Thyroid gland (tissue), 4 donors: ENCODE results near the gene CCT7. TPM values are rescaled to one million over a fixed set of nuclear protein-coding genes. Genes with fewer than 3 reads are reported as not detected.

Experiments
- DNase-seq, 2 donors: peaks; one replicate each; pipeline ENCODE4 v3.0.0-alpha.2; 2019
- H3K27ac ChIP-seq, 3 donors: fragments of 200-600 bp; sonication (generic); 1 replicate in 2 of 3; 2 replicates in 1 of 3; pipeline ENCODE4 v1.5.1; 2016 to 2019; ENCODE audit warnings: mild to moderate bottlenecking in 1 of 3, moderate library complexity in 1 of 3
- H3K27me3 ChIP-seq: fragments of 200-600 bp; sonication (generic); one replicate; pipeline ENCODE4 v1.5.1; 2019
- H3K36me3 ChIP-seq, 2 donors: fragments of 200-600 bp; sonication (generic); one replicate each; pipeline ENCODE4 v1.5.1; 2016 to 2019
- H3K4me1 ChIP-seq, 2 donors: fragments of 200-600 bp; sonication (generic); one replicate each; pipeline ENCODE4 v1.5.1; 2017 to 2019
- H3K4me3 ChIP-seq, 3 donors: fragments of 200-600 bp; sonication (generic); replicated peaks in 1 of 3; 1 replicate in 2 of 3; 2 replicates in 1 of 3; pipeline ENCODE4 v1.5.1; 2016; ENCODE audit warnings: mild to moderate bottlenecking in 1 of 3
- H3K9me3 ChIP-seq: fragments of 200-600 bp; sonication (generic); one replicate; pipeline ENCODE4 v1.5.1; 2017
- CTCF ChIP-seq, 6 experiments: fragments of 200-600 bp in 3 of 6; fragments of 450-650 bp in 3 of 6; sonication (generic) in 3 of 6; IDR thresholded peaks; one replicate each; pipeline ENCODE4 v1.5.1; 2016 to 2019; ENCODE audit warnings: antibody characterized with exemption in 6 of 6, mild to moderate bottlenecking in 2 of 6, inconsistent platforms in 1 of 6, moderate library complexity in 1 of 6
- POLR2A ChIP-seq, 2 donors: fragments of 450-650 bp; IDR thresholded peaks; one replicate each; pipeline ENCODE4 v1.6.1; 2017; ENCODE audit warnings: antibody characterized with exemption in 2 of 2, mild to moderate bottlenecking in 2 of 2, moderate library complexity in 1 of 2
- WGBS, 2 donors: methylation state at CpG; one replicate each; pipeline ENCODE4 v1.1.5; 2017; 5-methylcytosine and 5-hydroxymethylcytosine counted together
- intact Hi-C: fragments of 100-400 bp; cut with DNase I; formaldehyde crosslinking; loops from one replicate; pipeline ENCODE4 v1.15.1; 2023
- total RNA-seq, 4 donors: library from RNA; depleted of rRNA; stranded (reverse); fragments of >200 nt; gene quantifications; one replicate each; pipeline ENCODE4 v1.2.3, GENCODE V29; 2016

Gene CCT7
- total RNA-seq, 4 donors from 2014 or later, result 160 to 205 (median 189) TPM

DNA sequence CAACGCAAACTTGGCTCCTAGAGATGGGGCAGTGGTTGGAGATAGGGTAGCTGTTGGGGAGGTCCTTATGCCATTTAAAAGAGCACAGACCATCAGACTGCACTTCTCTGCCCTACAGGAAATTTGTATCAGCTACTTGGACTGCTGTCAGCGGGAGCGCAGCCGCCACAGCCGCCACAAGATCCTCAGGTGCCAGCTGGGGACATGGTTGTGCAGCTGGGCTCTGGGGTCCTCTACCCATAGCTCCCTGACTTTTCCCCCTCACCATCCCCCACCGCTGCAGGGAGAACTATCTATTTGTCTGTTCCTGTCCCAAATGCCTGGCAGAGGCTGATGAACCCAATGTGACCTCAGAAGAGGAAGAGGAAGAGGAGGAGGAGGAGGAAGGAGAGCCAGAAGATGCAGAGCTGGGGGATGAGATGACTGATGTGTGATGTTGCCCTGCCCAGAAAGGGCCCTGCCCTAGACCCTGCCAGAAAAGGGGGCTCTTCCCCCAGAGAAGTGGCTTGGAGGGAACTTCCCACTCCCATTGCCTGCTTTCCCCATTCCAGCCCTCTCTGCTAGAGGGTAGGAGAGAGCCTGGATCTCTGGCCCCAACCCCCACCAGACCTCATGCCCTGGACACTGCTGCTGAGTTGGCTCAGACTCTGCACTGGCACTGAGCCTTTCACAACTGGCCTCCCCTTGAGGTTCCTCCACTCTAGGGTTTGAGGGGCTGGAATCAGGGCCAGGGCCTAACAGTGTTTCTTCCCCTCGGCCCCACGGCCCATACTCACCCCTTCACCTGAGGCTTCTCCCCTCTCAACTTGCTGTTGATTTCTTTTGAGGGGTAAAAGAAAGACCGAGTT lies 8.4 kb upstream of the CCT7 start:
- Histone ChIP-seq H3K27me3 (no peaks in the 10 kb centered on the region), H3K36me3 (peaks cover 0 to 26% of the 10 kb centered on the region in 2 donors), H3K9me3 (no peaks in the 10 kb centered on the region), H3K4me1 (no peaks in the 10 kb centered on the region), H3K27ac (no peak overlapping the region), H3K4me3 (no peak overlapping the region)
- WGBS, 2 donors, result 80 to 87% methylated on average over 9 of the region's 9 CpGs
- TF ChIP-seq CTCF (IDR thresholded peaks at IDR 0.05) (no peak), POLR2A (IDR thresholded peaks at IDR 0.05) (no peak)
- intact Hi-C loops, result no loop called here
- DNase-seq, result no peak

GRCh38 chr2:73227086-73227485 lies 7.0 kb upstream of the CCT7 start:
- H3K4me1 ChIP-seq, result no peaks in the 10 kb centered on the region
- H3K36me3 ChIP-seq, result peaks cover 0 to 17% of the 10 kb centered on the region in 2 donors

GRCh38 chr2:73228631-73229030 lies 5.5 kb upstream of the CCT7 start:
- Histone ChIP-seq H3K27me3 (no peaks in the 10 kb centered on the region), H3K36me3 (peaks cover 0 to 11% of the 10 kb centered on the region in 2 donors), H3K27ac (no peak overlapping the region), H3K9me3 (no peaks in the 10 kb centered on the region), H3K4me1 (peaks cover 3 to 4% of the 10 kb centered on the region in 2 donors), H3K4me3 (no peak overlapping the region)
- no peak for TF ChIP-seq CTCF (IDR thresholded peaks at IDR 0.05)
- no peak for TF ChIP-seq POLR2A (IDR thresholded peaks at IDR 0.05)
- WGBS, 2 donors, result 90 to 95% methylated on average over 12 to 14 of the region's 14 CpGs
- no peak for DNase-seq
- intact Hi-C loops, result no loop called here

More at GRCh38 chr2:73227086-73227485, 7.0 kb upstream of the CCT7 start:
- Histone ChIP-seq H3K9me3 (no peaks in the 10 kb centered on the region), H3K4me3 (no peak overlapping the region), H3K27ac (no peak overlapping the region), H3K27me3 (no peaks in the 10 kb centered on the region)
- intact Hi-C loops, result no loop called here
- WGBS, 2 donors, result 78 to 88% methylated on average over 2 to 3 of the region's 3 CpGs
- no peak for TF ChIP-seq POLR2A (IDR thresholded peaks at IDR 0.05)
- TF ChIP-seq CTCF (IDR thresholded peaks at IDR 0.05), result no peak
- no peak for DNase-seq

GRCh38 chr2:73232403-73233153 lies 1.5 kb upstream of the CCT7 start:
- H3K36me3 ChIP-seq, result peaks cover 0 to 11% of the 10 kb centered on the region in 2 donors
- TF ChIP-seq CTCF (IDR thresholded peaks at IDR 0.05) (no peak), POLR2A (IDR thresholded peaks at IDR 0.05) (no peak)
- peak; percentile 21 to 45 for DNase-seq
- H3K9me3 ChIP-seq, result no peaks in the 10 kb centered on the region
- no peak overlapping the region for H3K27ac ChIP-seq
- peaks cover 12 to 13% of the 10 kb centered on the region in 2 donors for H3K4me1 ChIP-seq
- WGBS, 2 donors, result 6 to 9% methylated on average over 14 to 19 of the region's 37 CpGs
- intact Hi-C loops, result loop anchor here (10.0 kb wide), 1 partner anchor 158 kb away; the partner anchor contains the start of gene SFXN5
- H3K27me3 ChIP-seq, result no peaks in the 10 kb centered on the region
- peak overlapping the region; percentile 31 to 69 (median 38) for H3K4me3 ChIP-seq
